ENCODE measurements around the gene PFKP. TPM values are rescaled to one million over a fixed set of nuclear protein-coding genes. Genes with fewer than 3 reads are reported as not detected.

The PFKP gene
- total RNA-seq, 2 experiments from 2014 or later = 32.2 to 38.9 TPM

- Histone ChIP-seq H3K4me3 (ENCODE audit: low read length) (no peak overlapping the region), H3K27ac (ENCODE audit: low read depth in 1 of 2, low read length in 2 of 2) (no peak overlapping the region), H3K4me1 (ENCODE audit: insufficient read depth, low read length) (no peaks in the 10 kb centered on the region), H3K27me3 (ENCODE audit: control insufficient read depth in 1 of 2, insufficient read depth in 2 of 2, low read length in 2 of 2) (no peaks in the 10 kb centered on the region), H3K9me3 (ENCODE audit: control insufficient read depth in 1 of 2, insufficient read depth in 1 of 2, low read length in 2 of 2) (peaks cover 0 to 37% of the 10 kb centered on the region in 2 experiments), H3K36me3 (ENCODE audit: insufficient read depth, low read length) (peaks cover 47% of the 10 kb centered on the region)
- DNase-seq (no peak), ATAC-seq (ENCODE audit: poor library complexity) (no peak)
- Mint-ChIP-seq H3K27me3 (no peaks in the 10 kb centered on the region), H3K9me3 (no peaks in the 10 kb centered on the region), H3K27ac (no peak overlapping the region), H3K4me1 (ENCODE audit: low read depth) (no peaks in the 10 kb centered on the region), H3K4me3 (no peak overlapping the region), H3K36me3 (ENCODE audit: low read depth) (peaks cover 78% of the 10 kb centered on the region)
- intact Hi-C loops (cut with DNase I, micrococcal nuclease) = no loop called here
- POLR2A ChIA-PET = no interaction called here
- CTCF ChIA-PET = no interaction called here
- TF ChIP-seq CTCF (IDR thresholded peaks at IDR 0.05) = no peak
Observed at GRCh38 chr10:3123571-3124411, 56.4 kb downstream of the PFKP start.

GRCh38 chr10:3124412-3125175 is 57.2 kb downstream of the PFKP start:
- Histone ChIP-seq H3K27me3 (ENCODE audit: control insufficient read depth in 1 of 2, insufficient read depth in 2 of 2, low read length in 2 of 2) (no peaks in the 10 kb centered on the region), H3K36me3 (ENCODE audit: insufficient read depth, low read length) (peaks cover 42% of the 10 kb centered on the region), H3K4me3 (ENCODE audit: low read length) (no peak overlapping the region), H3K9me3 (ENCODE audit: control insufficient read depth in 1 of 2, insufficient read depth in 1 of 2, low read length in 2 of 2) (peaks cover 0 to 44% of the 10 kb centered on the region in 2 experiments), H3K4me1 (ENCODE audit: insufficient read depth, low read length) (no peaks in the 10 kb centered on the region), H3K27ac (ENCODE audit: low read depth in 1 of 2, low read length in 2 of 2) (no peak overlapping the region)
- H3K9me3 Mint-ChIP-seq = no peaks in the 10 kb centered on the region
- no peak overlapping the region for H3K4me3 Mint-ChIP-seq
- H3K4me1 Mint-ChIP-seq (ENCODE audit: low read depth) = no peaks in the 10 kb centered on the region
- CTCF ChIA-PET = no interaction called here
- POLR2A ChIA-PET = no interaction called here
- no peak for TF ChIP-seq CTCF (IDR thresholded peaks at IDR 0.05)
- H3K36me3 Mint-ChIP-seq (ENCODE audit: low read depth) = peaks cover 79% of the 10 kb centered on the region
- no peak for DNase-seq
- H3K27ac Mint-ChIP-seq = no peak overlapping the region
- H3K27me3 Mint-ChIP-seq = no peaks in the 10 kb centered on the region
- ATAC-seq (ENCODE audit: poor library complexity) = no peak
- intact Hi-C loops (cut with DNase I, micrococcal nuclease) = no loop called here

GRCh38 chr10:3125527-3126170 is 58.3 kb downstream of the PFKP start:
- intact Hi-C loops (cut with DNase I, micrococcal nuclease) = no loop called here
- Mint-ChIP-seq H3K27me3 (no peaks in the 10 kb centered on the region), H3K4me3 (no peak overlapping the region), H3K27ac (no peak overlapping the region), H3K36me3 (ENCODE audit: low read depth) (peaks cover 78% of the 10 kb centered on the region), H3K4me1 (ENCODE audit: low read depth) (no peaks in the 10 kb centered on the region), H3K9me3 (no peaks in the 10 kb centered on the region)
- Histone ChIP-seq H3K27ac (ENCODE audit: low read depth in 1 of 2, low read length in 2 of 2) (no peak overlapping the region), H3K36me3 (ENCODE audit: insufficient read depth, low read length) (peaks cover 44% of the 10 kb centered on the region), H3K4me3 (ENCODE audit: low read length) (no peak overlapping the region), H3K27me3 (ENCODE audit: control insufficient read depth in 1 of 2, insufficient read depth in 2 of 2, low read length in 2 of 2) (no peaks in the 10 kb centered on the region), H3K9me3 (ENCODE audit: control insufficient read depth in 1 of 2, insufficient read depth in 1 of 2, low read length in 2 of 2) (peaks cover 0 to 39% of the 10 kb centered on the region in 2 experiments), H3K4me1 (ENCODE audit: insufficient read depth, low read length) (no peaks in the 10 kb centered on the region)
- POLR2A ChIA-PET = no interaction called here
- TF ChIP-seq CTCF (IDR thresholded peaks at IDR 0.05) = no peak
- ATAC-seq (ENCODE audit: poor library complexity) (no peak), DNase-seq (no peak)
- CTCF ChIA-PET = no interaction called here

Measured in CD4-positive, alpha-beta T cell (primary cell).